HepG2 (cell line): ENCODE data around the gene PCBP1. TPM values are rescaled to one million over a fixed set of nuclear protein-coding genes. Genes with fewer than 3 reads are reported as not detected.

Experiments used
- ATAC-seq: fragments of 200-7000 bp; cut with Tn5 transposase; 3 replicates; pipeline ENCODE4 v1.9.1; 2020; ENCODE audit warnings: mild to moderate bottlenecking, moderate library complexity
- BruUV-seq: library from RNA; stranded (reverse); fragments of 400-500 nt; replicated peaks from 2 replicates; lab custom pipeline; 2021; lab: Mats Ljungman, UMichigan
- CTCF ChIA-PET: fragments of 300-600 bp; formaldehyde crosslinking; extraction: SDS; loops from one replicate; lab custom pipeline; 2021; ENCODE audit warnings: low total read pairs, inconsistent platforms, low intra/inter-chr PET ratio; lab: Yijun Ruan, JAX
- POLR2A ChIA-PET: fragments of 350-600 bp; sonication (Branson Sonifier 250); formaldehyde crosslinking; loops from one replicate; lab custom pipeline; 2020; ENCODE audit warnings: antibody characterized with exemption, inconsistent platforms; lab: Yijun Ruan, JAX
- DNase-seq: peaks from one replicate; pipeline ENCODE4 v3.0.0-alpha.2; 2015; ENCODE audit warnings: low spot score
- FAIRE-seq: peaks from 3 replicates; lab custom pipeline; 2011; peaks lifted over from hg19 to GRCh38; lab: Jason Lieb, UNC
- H2AFZ ChIP-seq: one replicate; pipeline ENCODE4 v1.6.1; 2011; ENCODE audit warnings: low read length, inconsistent platforms
- H3K27ac ChIP-seq: fragments of 300-600 bp; 3 replicates; pipeline ENCODE4 v1.8.0; 2011; ENCODE audit warnings: mixed run types, mild to moderate bottlenecking, mixed read lengths, low read length, inconsistent platforms; ENCODE audit not compliant: insufficient read depth; ENCODE audit errors: extremely low read length
- H3K27me3 ChIP-seq, 2 experiments: fragments of 200-600 bp in 1 of 2; 2 replicates in 1 of 2; 3 replicates in 1 of 2; pipeline versions ENCODE4 v1.6.0 to v1.8.0; 2011; ENCODE audit warnings: low read length in 2 of 2, mild to moderate bottlenecking in 2 of 2, moderate library complexity in 2 of 2, inconsistent platforms in 1 of 2; ENCODE audit not compliant: insufficient read depth in 2 of 2, control insufficient read depth in 1 of 2
- H3K36me3 ChIP-seq, 2 experiments: fragments of 200-600 bp in 1 of 2; replicated peaks in 1 of 2; 2 replicates in 1 of 2; 3 replicates in 1 of 2; pipeline versions ENCODE4 v1.5.1 to v1.8.0; 2011; ENCODE audit warnings: low read length in 2 of 2, inconsistent platforms in 1 of 2; ENCODE audit not compliant: insufficient read depth in 2 of 2, control insufficient read depth in 1 of 2
- H3K4me1 ChIP-seq: 2 replicates; pipeline ENCODE4 v1.5.1; 2012; ENCODE audit warnings: low read length, inconsistent platforms; ENCODE audit not compliant: insufficient read depth
- H3K4me2 ChIP-seq: 2 replicates; pipeline ENCODE4 v1.6.0; 2011; ENCODE audit warnings: low read depth, low read length, inconsistent platforms
- H3K4me3 ChIP-seq, 3 experiments: fragments of 200-600 bp in 1 of 3; sonication (generic), shearing (Covaris generic) in 1 of 3; replicated peaks in 1 of 3; 2 replicates each; pipeline ENCODE4 v1.5.1; 2011 to 2016; ENCODE audit warnings: low read length in 3 of 3, inconsistent platforms in 2 of 3, low read depth in 2 of 3, mild to moderate bottlenecking in 2 of 3, control low read depth in 1 of 3, mixed read lengths in 1 of 3; ENCODE audit not compliant: insufficient read depth in 1 of 3
- H3K79me2 ChIP-seq: one replicate; pipeline ENCODE4 v1.6.1; 2011; ENCODE audit warnings: low read length, inconsistent platforms; ENCODE audit not compliant: insufficient read depth
- H3K9ac ChIP-seq: 2 replicates; pipeline ENCODE4 v1.6.0; 2011; ENCODE audit warnings: mild to moderate bottlenecking, low read depth, low read length, inconsistent platforms; ENCODE audit not compliant: insufficient read depth
- H3K9me3 ChIP-seq: 2 replicates; pipeline ENCODE4 v1.5.1; 2012; ENCODE audit warnings: mild to moderate bottlenecking, low read length
- H4K20me1 ChIP-seq: 2 replicates; pipeline ENCODE4 v1.6.0; 2011; ENCODE audit warnings: inconsistent platforms, mild to moderate bottlenecking, low read length, moderate library complexity; ENCODE audit not compliant: insufficient read depth
- FOXM1 ChIP-seq: sonication (generic); formaldehyde crosslinking; IDR thresholded peaks from 2 replicates; pipeline ENCODE4 v1.5.0; 2020; ENCODE audit warnings: missing genetic modification reagents
- HBP1 ChIP-seq: IDR thresholded peaks from 2 replicates; pipeline ENCODE4 v1.6.1; 2016; ENCODE audit warnings: low read depth, control low read depth
- POLR2G ChIP-seq: fragments of 200-400 bp; formaldehyde crosslinking; IDR thresholded peaks from 2 replicates; pipeline ENCODE4 v1.6.1; 2018; ENCODE audit warnings: mild to moderate bottlenecking, low read depth, low read length, moderate library complexity
- RCOR2 ChIP-seq: IDR thresholded peaks from 2 replicates; pipeline ENCODE4 v1.6.1; 2016; ENCODE audit warnings: missing biosample characterization, missing genetic modification reagents
- REL ChIP-seq: sonication (generic); formaldehyde crosslinking; conservative IDR thresholded peaks from 2 replicates; pipeline ENCODE4 v1.8.0; 2022; ENCODE audit warnings: mild to moderate bottlenecking, missing genetic modification reagents, moderate library complexity
- SMARCE1 ChIP-seq: fragments of 450-650 bp; IDR thresholded peaks from 2 replicates; pipeline ENCODE4 v1.6.1; 2017; ENCODE audit warnings: borderline replicate concordance
- SOX5 ChIP-seq: IDR thresholded peaks from 2 replicates; pipeline ENCODE4 v1.6.1; 2016; ENCODE audit warnings: borderline replicate concordance
- SOX6 ChIP-seq, 2 experiments: fragments of 450-650 bp in 1 of 2; sonication (generic) in 1 of 2; formaldehyde crosslinking in 1 of 2; IDR thresholded peaks; 2 replicates each; pipeline versions ENCODE4 v1.4.0 to v1.6.1; 2017 to 2020; ENCODE audit warnings: antibody characterized with exemption in 1 of 2, mild to moderate bottlenecking in 1 of 2, missing genetic modification reagents in 1 of 2
- THAP11 ChIP-seq: IDR thresholded peaks from 2 replicates; pipeline ENCODE4 v1.6.1; 2016; ENCODE audit warnings: missing biosample characterization, missing genetic modification reagents
- ZBTB7B ChIP-seq: sonication (generic); formaldehyde crosslinking; IDR thresholded peaks from 2 replicates; pipeline ENCODE4 v1.4.0; 2020; ENCODE audit warnings: missing genetic modification reagents
- ZFYVE20 ChIP-seq: sonication (generic); formaldehyde crosslinking; IDR thresholded peaks from 2 replicates; pipeline ENCODE4 v1.8.0; 2023; ENCODE audit warnings: low read depth, mild to moderate bottlenecking, moderate library complexity, missing genetic modification reagents, borderline replicate concordance
- ZNF10 ChIP-seq: sonication (generic); formaldehyde crosslinking; IDR thresholded peaks from 2 replicates; pipeline ENCODE4 v1.4.0; 2020; ENCODE audit warnings: mild to moderate bottlenecking, low read depth, missing genetic modification reagents, borderline replicate concordance
- ZNF232 ChIP-seq: sonication (generic); formaldehyde crosslinking; IDR thresholded peaks from 2 replicates; pipeline ENCODE4 v1.4.0; 2020; ENCODE audit warnings: missing genetic modification reagents, borderline replicate concordance
- ZNF253 ChIP-seq: sonication (generic); formaldehyde crosslinking; IDR thresholded peaks from 2 replicates; pipeline ENCODE4 v1.8.0; 2022; ENCODE audit warnings: mild to moderate bottlenecking, missing genetic modification reagents, borderline replicate concordance
- ZNF605 ChIP-seq: sonication (generic); formaldehyde crosslinking; IDR thresholded peaks from 2 replicates; pipeline ENCODE4 v1.8.0; 2022; ENCODE audit warnings: mild to moderate bottlenecking, missing genetic modification reagents
- ZNF619 ChIP-seq: sonication (generic); formaldehyde crosslinking; IDR thresholded peaks from 2 replicates; pipeline ENCODE4 v1.4.0; 2020; ENCODE audit warnings: mild to moderate bottlenecking, missing genetic modification reagents
- ZNF780A ChIP-seq: sonication (generic); formaldehyde crosslinking; IDR thresholded peaks from 2 replicates; pipeline ENCODE4 v1.8.0; 2022; ENCODE audit warnings: mild to moderate bottlenecking, missing genetic modification reagents, moderate library complexity
- WGBS: methylation state at CpG from one replicate; pipeline ENCODE4 v1.1.6; 2017; ENCODE audit warnings: low lambda C conversion rate; 5-methylcytosine and 5-hydroxymethylcytosine counted together
- in situ Hi-C: cut with HindIII; loops from 2 replicates; pipeline ENCODE4 v1.10.0; 2017; ENCODE audit warnings: low pct_unique_long_range_greater_than_20kb; ENCODE audit not compliant: extremely low pct_ligation_motif_present
- intact Hi-C: fragments of 100-400 bp; cut with micrococcal nuclease; formaldehyde crosslinking; loops from one replicate; pipeline ENCODE4 v1.10.0; 2022; ENCODE audit not compliant: unreplicated experiment
- polyA plus RNA-seq, 8 experiments: library from polyadenylated mRNA; depleted of rRNA in 3 of 8; stranded (reverse) in 7 of 8; unstranded in 1 of 8; fragments of >200 nt; fragmentation: Illumina TruSeq in 4 of 8; extraction: Trizol in 4 of 8; gene quantifications; 2 replicates each; pipeline versions ENCODE4 v1.2.1 to v1.2.3, GENCODE V29; 2011 to 2016; ENCODE audit warnings: low read depth in 4 of 8, missing spikeins in 1 of 8, mixed read lengths in 1 of 8; ENCODE audit not compliant: insufficient read depth in 1 of 8
- total RNA-seq, 5 experiments: library from RNA; depleted of rRNA; stranded (reverse); fragments of >200 nt; fragmentation: Illumina TruSeq; extraction: Trizol; gene quantifications; 2 replicates each; pipeline ENCODE4 v1.2.3, GENCODE V29; 2016; ENCODE audit warnings: low read depth in 1 of 5
- TF ChIP-seq, protein P1 (sequence below): sonication (generic); formaldehyde crosslinking; IDR thresholded peaks from 2 replicates; pipeline ENCODE4 v1.4.0; 2020; ENCODE audit warnings: missing genetic modification reagents, mild to moderate bottlenecking, borderline replicate concordance
- TF ChIP-seq, protein P2 (sequence below): sonication (generic); formaldehyde crosslinking; conservative IDR thresholded peaks from 2 replicates; pipeline ENCODE4 v1.4.0; 2020; ENCODE audit warnings: missing genetic modification reagents
- TF ChIP-seq, protein P3 (sequence below): sonication (generic); formaldehyde crosslinking; IDR thresholded peaks from 2 replicates; pipeline ENCODE4 v1.8.0; 2022; ENCODE audit warnings: missing genetic modification reagents, mild to moderate bottlenecking, inconsistent platforms, borderline replicate concordance

The PCBP1 gene
- total and polyA plus RNA-seq, 2 of the 13 experiments (the other 11 are each of a cell fraction or from before 2014, with no cell fraction given): 32.0 to 137 TPM

DNA sequence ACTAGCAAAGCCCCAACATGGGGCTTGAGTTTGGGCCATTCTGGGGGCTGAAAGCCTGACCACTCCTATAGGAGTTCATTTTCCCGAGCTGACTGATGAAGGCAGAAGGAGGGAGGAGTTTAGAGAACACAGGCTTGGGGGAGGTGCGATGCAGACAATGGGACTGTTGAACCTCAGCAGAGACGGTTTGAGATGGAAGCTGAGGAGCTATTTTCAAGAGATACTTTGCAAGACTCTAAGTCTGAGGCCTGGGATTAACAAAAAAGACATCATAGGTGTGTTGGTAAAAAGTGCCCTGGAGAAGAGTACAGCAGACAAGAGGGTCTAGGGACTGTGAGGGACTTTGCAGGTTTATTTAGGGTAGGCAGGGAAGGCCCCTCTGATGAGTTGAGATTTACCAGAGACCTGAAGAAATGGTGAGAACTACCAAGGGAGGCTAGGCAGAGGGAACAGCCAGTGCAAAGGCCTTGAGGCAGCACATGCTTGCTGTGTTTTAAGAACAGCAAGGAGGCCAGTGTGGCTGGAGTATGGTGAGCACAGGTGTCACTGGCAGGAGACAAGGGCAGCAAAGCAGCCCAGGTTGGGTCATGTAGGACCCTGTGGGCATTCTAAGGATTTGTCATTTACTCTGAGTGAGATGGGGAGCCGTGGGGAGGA, 31.6 kb downstream of the PCBP1 start:
- CTCF ChIA-PET: no interaction called here
- Histone ChIP-seq H3K4me2 (peak overlapping the region; percentile 66), H3K4me1 (peaks cover 54% of the 10 kb centered on the region), H3K9me3 (no peaks in the 10 kb centered on the region), H3K27me3 (no peaks in the 10 kb centered on the region), H2AFZ (peak overlapping the region; percentile 71), H4K20me1 (no peaks in the 10 kb centered on the region), H3K36me3 (no peaks in the 10 kb centered on the region), H3K79me2 (no peaks in the 10 kb centered on the region), H3K4me3 (peak overlapping the region in 1 of 3 experiments; percentile 35; a peak in 2 of 6 replicates), H3K27ac (peak overlapping the region; percentile 48), H3K9ac (peak overlapping the region; percentile 59)
- BruUV-seq: no TSS peak
- WGBS: 29% methylated on average over 4 of the region's 4 CpGs
- DNase-seq: peak; percentile 67
- in situ Hi-C loops (no loop called here), intact Hi-C loops (no loop called here)
- ATAC-seq: peak; percentile 84
- FAIRE-seq: peak; percentile 81
- POLR2A ChIA-PET: interaction anchor here (0.9 to 4.7 kb wide), 5 partner anchors 10 to 377 kb away, joined by 3 to 55 read pairs (median 3); partner anchors contain the start of gene ANXA4
- TF ChIP-seq HBP1: no peak
- TF ChIP-seq, protein P1, sequence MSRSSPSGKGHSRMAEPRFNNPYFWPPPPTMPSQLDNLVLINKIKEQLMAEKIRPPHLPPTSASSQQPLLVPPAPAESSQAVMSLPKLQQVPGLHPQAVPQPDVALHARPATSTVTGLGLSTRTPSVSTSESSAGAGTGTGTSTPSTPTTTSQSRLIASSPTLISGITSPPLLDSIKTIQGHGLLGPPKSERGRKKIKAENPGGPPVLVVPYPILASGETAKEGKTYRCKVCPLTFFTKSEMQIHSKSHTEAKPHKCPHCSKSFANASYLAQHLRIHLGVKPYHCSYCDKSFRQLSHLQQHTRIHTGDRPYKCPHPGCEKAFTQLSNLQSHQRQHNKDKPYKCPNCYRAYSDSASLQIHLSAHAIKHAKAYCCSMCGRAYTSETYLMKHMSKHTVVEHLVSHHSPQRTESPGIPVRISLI (CRISPR knock-in tag): no peak
- TF ChIP-seq, protein P2, sequence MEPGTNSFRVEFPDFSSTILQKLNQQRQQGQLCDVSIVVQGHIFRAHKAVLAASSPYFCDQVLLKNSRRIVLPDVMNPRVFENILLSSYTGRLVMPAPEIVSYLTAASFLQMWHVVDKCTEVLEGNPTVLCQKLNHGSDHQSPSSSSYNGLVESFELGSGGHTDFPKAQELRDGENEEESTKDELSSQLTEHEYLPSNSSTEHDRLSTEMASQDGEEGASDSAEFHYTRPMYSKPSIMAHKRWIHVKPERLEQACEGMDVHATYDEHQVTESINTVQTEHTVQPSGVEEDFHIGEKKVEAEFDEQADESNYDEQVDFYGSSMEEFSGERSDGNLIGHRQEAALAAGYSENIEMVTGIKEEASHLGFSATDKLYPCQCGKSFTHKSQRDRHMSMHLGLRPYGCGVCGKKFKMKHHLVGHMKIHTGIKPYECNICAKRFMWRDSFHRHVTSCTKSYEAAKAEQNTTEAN (CRISPR knock-in tag): no peak
- TF ChIP-seq ZNF605 (CRISPR knock-in tag): 0 out of 2 replicates have a peak, but pooled peaks have one; percentile 25
- TF ChIP-seq SOX5 (CRISPR knock-in tag): peak; percentile 76; the same call in 1 of the 2 replicates
- TF ChIP-seq, protein P3, sequence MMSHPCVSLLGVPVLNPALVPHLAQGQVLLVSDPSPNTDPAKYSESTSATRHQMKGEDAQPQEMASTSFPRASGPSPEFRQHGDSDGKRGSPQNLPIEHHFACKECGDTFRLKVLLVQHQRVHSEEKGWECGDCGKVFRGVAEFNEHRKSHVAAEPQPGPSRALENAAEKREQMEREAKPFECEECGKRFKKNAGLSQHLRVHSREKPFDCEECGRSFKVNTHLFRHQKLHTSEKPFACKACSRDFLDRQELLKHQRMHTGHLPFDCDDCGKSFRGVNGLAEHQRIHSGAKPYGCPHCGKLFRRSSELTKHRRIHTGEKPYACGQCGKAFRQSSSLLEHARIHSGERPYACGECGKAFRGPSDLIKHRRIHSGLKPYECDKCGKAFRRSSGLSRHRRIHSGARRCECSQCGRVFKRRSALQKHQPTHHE (CRISPR knock-in tag): no peak
- no peak for TF ChIP-seq SOX6 (IDR thresholded peaks at IDR 0.05)
- peak; percentile 61 for TF ChIP-seq SOX6 (CRISPR knock-in tag; IDR thresholded peaks at IDR 0.05)
- no peak for TF ChIP-seq SMARCE1
- TF ChIP-seq ZNF619 (CRISPR knock-in tag): peak; percentile 35; the same call in 1 of the 2 replicates
- TF ChIP-seq RCOR2 (CRISPR knock-in tag): 0 out of 2 replicates have a peak, but pooled peaks have one; percentile 14
- TF ChIP-seq THAP11: no peak
- TF ChIP-seq ZFYVE20 (CRISPR knock-in tag): no peak
- 0 out of 2 replicates have a peak, but pooled peaks have one; percentile 30 for TF ChIP-seq POLR2G
- no peak for TF ChIP-seq ZNF232 (CRISPR knock-in tag)
- no peak for TF ChIP-seq ZNF780A
- TF ChIP-seq ZNF253: no peak
- no peak for TF ChIP-seq ZNF10 (CRISPR knock-in tag)
- TF ChIP-seq FOXM1 (CRISPR knock-in tag): no peak
- TF ChIP-seq ZBTB7B (CRISPR knock-in tag): no peak
- TF ChIP-seq REL (CRISPR knock-in tag): no peak
